ENCODE results near the gene VSNL1.

DNA sequence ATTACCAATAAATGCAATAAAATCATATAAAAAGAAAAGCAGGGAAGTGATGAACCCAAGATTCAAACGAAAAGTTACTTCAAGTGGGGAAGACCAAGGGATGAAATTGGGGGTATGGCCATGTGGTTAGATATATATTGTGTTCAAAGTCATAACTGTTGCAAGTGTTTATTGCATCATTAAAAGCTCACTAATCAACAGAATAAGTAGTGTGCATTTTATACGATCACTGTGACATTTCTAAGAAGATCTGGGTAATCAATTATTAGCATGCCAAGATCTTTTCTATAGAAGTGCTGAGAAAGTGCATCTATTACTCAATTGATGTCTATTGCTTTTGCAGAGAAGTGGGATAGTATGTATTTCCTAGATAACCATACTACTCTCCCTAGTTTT lies 52.9 kb downstream of the VSNL1 start:
- TF ChIP-seq, protein P1, sequence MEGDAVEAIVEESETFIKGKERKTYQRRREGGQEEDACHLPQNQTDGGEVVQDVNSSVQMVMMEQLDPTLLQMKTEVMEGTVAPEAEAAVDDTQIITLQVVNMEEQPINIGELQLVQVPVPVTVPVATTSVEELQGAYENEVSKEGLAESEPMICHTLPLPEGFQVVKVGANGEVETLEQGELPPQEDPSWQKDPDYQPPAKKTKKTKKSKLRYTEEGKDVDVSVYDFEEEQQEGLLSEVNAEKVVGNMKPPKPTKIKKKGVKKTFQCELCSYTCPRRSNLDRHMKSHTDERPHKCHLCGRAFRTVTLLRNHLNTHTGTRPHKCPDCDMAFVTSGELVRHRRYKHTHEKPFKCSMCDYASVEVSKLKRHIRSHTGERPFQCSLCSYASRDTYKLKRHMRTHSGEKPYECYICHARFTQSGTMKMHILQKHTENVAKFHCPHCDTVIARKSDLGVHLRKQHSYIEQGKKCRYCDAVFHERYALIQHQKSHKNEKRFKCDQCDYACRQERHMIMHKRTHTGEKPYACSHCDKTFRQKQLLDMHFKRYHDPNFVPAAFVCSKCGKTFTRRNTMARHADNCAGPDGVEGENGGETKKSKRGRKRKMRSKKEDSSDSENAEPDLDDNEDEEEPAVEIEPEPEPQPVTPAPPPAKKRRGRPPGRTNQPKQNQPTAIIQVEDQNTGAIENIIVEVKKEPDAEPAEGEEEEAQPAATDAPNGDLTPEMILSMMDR (conservative IDR thresholded peaks at IDR 0.05): no peak
- no peak for TF ChIP-seq EZH2 (IDR thresholded peaks at IDR 0.05; ENCODE audit: low read depth)

Data from PC-9 (cell line).